HUES64 (cell line): Measurements from ENCODE around the gene NINJ2.
A peak's percentile ranks its signal among the peaks of the same experiment; 100 is the strongest.
"Not testable (repeated sequence)": the region's sequence is repeated elsewhere in the genome, so short reads cannot be mapped to it uniquely, and the experiment has no call there.

Source experiments
- H3K27ac ChIP-seq: 2 replicates; pipeline ENCODE4 v1.7.0; 2013; ENCODE audit warnings: low read depth, low read length, inconsistent platforms
- H3K27me3 ChIP-seq: 2 replicates; pipeline ENCODE4 v1.6.1; 2013; ENCODE audit warnings: mild to moderate bottlenecking, low read length; ENCODE audit not compliant: insufficient read depth
- H3K36me3 ChIP-seq: 2 replicates; pipeline ENCODE4 v1.6.1; 2013; ENCODE audit warnings: mild to moderate bottlenecking, low read length; ENCODE audit not compliant: insufficient read depth
- H3K4me1 ChIP-seq: 2 replicates; pipeline ENCODE4 v1.6.1; 2013; ENCODE audit warnings: mild to moderate bottlenecking, low read length, moderate library complexity; ENCODE audit not compliant: insufficient read depth
- H3K4me3 ChIP-seq: 2 replicates; pipeline ENCODE4 v1.5.1; 2013; ENCODE audit warnings: mild to moderate bottlenecking, low read length, moderate library complexity
- H3K9ac ChIP-seq: 2 replicates; pipeline ENCODE4 v1.6.1; 2013; ENCODE audit warnings: mild to moderate bottlenecking, low read depth, low read length
- H3K9me3 ChIP-seq: 2 replicates; pipeline ENCODE4 v1.6.1; 2013; ENCODE audit warnings: low read depth, low read length; ENCODE audit not compliant: insufficient read depth
- WGBS: fragments of 150-250, 120-280 bp; methylation state at CpG from one replicate; pipeline ENCODE4 v1.1.7; 2013; ENCODE audit warnings: missing lambda C conversion rate; 5-methylcytosine and 5-hydroxymethylcytosine counted together

NINJ2 gene

DNA sequence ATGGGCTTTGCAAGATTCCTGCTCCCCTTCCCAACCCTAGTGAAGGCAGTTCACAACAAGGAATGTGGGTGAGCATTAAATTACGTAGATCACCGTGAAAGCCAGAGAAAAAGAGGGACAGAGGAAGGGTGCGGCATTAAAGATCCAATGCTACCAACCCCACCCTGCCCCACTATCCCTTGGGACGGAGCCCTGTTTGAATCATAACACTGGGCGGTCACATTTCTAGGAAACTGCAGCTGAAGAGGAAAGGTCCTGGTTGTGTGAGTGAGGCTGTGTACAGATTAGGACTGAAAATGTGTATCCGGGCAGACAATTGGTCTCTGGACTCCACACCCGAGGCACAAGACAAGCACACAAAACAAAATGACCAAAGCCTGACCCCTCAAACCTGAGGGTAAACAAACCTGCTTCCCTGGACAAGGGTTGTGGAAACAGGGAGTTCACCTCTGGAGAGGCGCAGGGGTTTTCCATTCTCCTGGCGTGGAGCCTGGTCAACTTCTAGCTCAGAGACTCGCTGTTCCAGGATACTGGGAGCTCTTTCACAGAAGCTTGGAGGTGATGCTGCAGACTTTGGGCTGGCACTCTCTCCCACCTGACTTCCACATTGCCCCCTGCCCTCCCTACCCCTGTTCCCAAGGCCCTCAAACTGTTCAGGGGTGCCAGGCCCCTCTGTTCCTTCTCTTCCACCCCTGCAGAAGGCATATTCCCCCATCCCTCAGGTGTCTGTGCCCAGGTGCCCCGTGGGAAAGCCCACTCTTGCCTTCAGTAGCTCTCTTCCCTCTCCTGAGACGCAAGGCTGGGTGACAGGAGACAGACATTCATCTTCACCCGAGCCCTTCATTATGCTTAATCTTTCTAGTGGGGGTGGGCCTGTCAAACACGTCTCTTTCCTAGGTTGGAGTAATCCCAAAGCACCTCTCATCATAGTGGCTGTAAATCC is 16.5 kb downstream of the NINJ2 start:
- no peak overlapping the region for H3K9ac ChIP-seq

DNA sequence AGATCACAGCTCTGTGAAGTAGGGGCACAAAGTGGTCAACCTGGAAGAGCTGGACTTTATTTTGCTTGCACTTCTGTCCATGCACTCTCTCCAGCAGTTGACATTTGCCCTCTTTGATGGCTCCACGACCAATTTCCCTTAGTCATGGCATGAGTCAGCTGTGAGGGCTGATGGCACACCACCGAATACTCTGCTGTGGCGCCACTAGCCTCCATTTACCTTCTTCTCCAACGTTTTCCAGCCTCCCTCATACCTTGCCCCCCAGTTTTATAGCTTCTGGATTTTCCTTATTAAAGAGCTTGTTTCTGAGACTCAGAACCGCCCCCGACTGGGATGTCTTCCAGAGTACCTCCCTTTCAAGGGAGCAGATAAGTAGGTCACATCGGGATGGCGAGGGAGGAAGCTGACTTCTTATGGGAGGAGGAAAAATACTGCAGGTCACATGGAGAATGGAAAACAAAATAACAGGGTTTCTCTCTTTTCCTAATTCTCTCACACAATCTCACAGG is 17.6 kb downstream of the NINJ2 start:
- Histone ChIP-seq H3K27ac (no peak overlapping the region), H3K4me1 (peaks cover 5% of the 10 kb centered on the region; the same call in 1 of the 2 replicates), H3K36me3 (no peaks in the 10 kb centered on the region), H3K27me3 (peaks cover 5% of the 10 kb centered on the region), H3K4me3 (no peak overlapping the region), H3K9me3 (no peaks in the 10 kb centered on the region), H3K9ac (no peak overlapping the region)
- 72% methylated on average over 8 of the region's 8 CpGs for WGBS

More for the DNA sequence above, 16.5 kb downstream of the NINJ2 start:
- no peaks in the 10 kb centered on the region for H3K36me3 ChIP-seq
- 91% methylated on average over 13 of the region's 14 CpGs for WGBS
- peaks cover 5% of the 10 kb centered on the region; the same call in 1 of the 2 replicates for H3K4me1 ChIP-seq
- H3K4me3 ChIP-seq: no peak overlapping the region
- H3K27ac ChIP-seq: no peak overlapping the region
- H3K27me3 ChIP-seq: peaks cover 5% of the 10 kb centered on the region
- no peaks in the 10 kb centered on the region for H3K9me3 ChIP-seq

DNA sequence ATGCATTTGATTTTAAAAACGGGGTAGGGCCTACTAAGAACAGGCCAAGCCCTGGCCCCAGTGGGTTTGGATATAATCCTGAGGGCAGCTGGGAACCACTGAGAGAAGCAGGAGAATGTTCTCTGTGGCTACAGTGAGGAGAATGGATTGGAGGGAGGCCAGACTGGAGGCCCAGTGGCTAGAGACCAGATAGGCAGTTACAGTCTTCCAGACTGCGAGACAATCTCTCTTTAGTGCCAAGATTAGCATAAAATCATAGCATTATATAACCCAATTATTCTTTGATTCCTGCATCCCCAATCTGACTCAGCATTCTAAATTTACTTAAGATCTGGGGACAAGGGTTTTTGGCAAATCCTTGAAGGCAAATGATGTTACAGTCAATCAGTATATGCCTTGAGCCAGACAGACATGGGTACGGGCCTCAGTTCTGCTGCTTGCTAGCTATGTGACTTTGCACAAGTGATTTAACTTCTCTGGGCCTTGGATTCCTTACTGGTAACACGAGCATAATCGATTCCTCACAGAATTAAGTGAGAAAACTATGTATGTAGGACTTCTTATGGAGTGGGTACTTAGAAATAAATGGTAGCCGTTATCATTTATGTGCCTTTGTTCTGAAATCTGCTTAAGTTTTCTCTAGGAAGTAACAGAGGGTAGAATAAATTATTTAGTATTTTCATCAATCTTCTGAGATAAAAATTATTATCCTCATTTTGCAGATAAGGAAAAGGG is 18.3 kb downstream of the NINJ2 start:
- H3K9ac ChIP-seq: no peak overlapping the region
- whole genome bisulfite sequencing: 94% methylated on average over 6 of the region's 6 CpGs
- H3K27ac ChIP-seq: no peak overlapping the region
- H3K9me3 ChIP-seq: no peaks in the 10 kb centered on the region
- H3K36me3 ChIP-seq: no peaks in the 10 kb centered on the region
- H3K4me3 ChIP-seq: no peak overlapping the region
- H3K4me1 ChIP-seq: peaks cover 5% of the 10 kb centered on the region; the same call in 1 of the 2 replicates
- H3K27me3 ChIP-seq: peaks cover 5% of the 10 kb centered on the region

DNA sequence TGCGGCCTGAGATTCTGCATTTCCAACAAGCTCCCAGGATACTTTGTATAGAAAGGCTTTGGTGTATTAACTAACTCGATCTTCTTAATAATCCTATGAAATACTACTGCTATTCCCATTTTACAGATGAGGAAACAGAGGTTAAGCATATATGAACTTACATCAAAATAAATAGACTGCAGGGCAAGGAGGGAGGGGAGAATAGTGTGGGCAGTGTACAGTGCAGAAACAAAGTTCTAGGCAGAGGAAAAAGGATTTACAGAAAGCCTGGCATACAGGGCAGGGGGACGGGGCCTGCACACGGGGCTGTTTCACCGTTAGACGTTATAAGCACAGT is 19.0 kb downstream of the NINJ2 start:
- Histone ChIP-seq H3K9ac (no peak overlapping the region), H3K4me3 (no peak overlapping the region), H3K9me3 (no peaks in the 10 kb centered on the region), H3K27me3 (peaks cover 5% of the 10 kb centered on the region), H3K36me3 (no peaks in the 10 kb centered on the region), H3K4me1 (peaks cover 5% of the 10 kb centered on the region; the same call in 1 of the 2 replicates), H3K27ac (no peak overlapping the region)
- WGBS: 96% methylated on average over 5 of the region's 6 CpGs

DNA sequence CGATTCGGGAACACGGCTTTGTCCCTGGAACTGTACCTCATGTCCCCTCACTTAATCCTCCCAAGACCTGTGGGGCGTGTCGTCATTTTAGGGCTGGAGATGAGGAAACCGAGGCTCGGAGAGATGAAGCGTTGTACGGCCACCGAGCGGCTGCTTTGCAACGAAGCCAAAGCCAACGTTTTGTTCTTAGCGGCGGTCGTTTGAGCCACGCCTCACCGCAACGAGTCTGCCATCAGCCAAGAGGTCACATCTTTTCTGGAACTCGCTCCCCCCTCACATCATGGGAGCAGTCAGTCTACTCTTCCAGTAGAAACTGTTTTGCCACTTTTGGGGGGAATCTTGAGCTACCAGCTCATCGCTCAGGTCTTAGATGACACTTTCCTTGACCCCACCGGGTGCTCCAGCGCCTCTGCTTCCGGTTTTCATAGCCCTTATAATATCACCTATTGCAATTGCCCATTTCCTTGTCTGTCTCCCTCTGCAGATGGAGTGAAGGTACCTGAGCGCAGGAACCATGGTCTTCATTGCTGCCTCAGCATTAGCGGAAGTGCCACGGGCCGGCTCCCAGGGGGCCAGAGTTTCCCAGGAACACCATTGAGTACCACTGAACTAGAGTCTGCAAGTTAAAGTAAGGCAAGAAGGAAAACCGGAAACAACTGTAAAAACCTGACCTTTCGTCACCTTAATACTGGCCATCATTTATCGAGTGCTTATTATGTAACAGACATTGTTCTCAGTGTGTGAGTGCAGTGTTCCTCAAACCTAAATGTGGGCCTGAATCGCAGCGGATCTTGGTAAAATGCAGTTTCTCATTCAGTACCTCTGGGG is 19.6 kb downstream of the NINJ2 start:
- 57% methylated on average over 33 of the region's 33 CpGs for WGBS
- Histone ChIP-seq H3K36me3 (no peaks in the 10 kb centered on the region), H3K9ac (peak overlapping the region; percentile 91), H3K9me3 (no peaks in the 10 kb centered on the region), H3K4me1 (peaks cover 5% of the 10 kb centered on the region; the same call in 1 of the 2 replicates), H3K4me3 (peak overlapping the region; percentile 61), H3K27me3 (peaks cover 5% of the 10 kb centered on the region), H3K27ac (peak overlapping the region; percentile 56; the same call in 1 of the 2 replicates)

DNA sequence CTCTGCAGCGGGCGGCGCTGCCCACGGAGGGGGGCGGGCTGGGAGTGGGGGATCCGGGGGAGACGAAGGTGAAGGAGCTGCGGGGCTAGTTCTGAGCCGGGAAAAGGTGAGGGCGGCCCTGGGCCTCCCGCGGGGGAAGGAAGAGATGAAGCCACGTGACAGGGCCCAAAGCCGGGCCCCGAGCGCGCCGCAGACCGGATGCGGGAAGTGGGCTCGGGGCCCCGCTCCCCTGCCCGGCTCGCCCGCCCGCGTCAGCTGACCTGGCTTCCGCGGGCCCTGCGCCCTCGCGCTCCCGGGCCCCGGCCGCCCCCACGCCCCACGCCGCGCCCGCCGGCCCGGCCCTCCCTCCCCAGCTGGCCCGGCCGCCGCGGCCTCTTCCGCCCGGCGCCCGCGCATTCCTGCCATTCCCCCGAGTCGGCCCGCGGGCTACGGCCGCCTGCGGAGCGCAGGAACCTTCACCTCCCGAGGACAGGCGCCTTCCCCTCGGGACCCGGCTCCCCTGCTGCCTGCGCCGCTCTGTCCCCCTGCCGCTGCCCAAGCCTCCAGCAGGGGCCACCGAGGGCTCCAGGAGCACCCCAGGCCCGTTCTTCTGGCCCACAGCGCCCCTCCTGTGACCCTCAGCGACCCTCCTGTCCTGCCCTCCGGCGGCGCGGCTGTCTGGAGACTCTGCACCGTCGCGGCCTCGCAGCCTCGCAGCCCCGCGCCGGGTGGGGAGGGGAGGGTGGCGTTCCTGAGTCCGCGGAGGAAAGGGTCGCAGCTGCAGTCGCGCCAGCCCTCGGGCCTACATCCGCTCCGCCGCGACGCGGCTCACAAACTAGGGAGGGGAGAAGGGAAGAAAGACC is 20.4 kb downstream of the NINJ2 start:
- H3K36me3 ChIP-seq: no peaks in the 10 kb centered on the region
- 2% methylated on average over 95 of the region's 95 CpGs for WGBS
- H3K27ac ChIP-seq: peak overlapping the region; percentile 56
- H3K4me3 ChIP-seq: peak overlapping the region; percentile 61
- H3K27me3 ChIP-seq: peaks cover 5% of the 10 kb centered on the region
- no peaks in the 10 kb centered on the region for H3K9me3 ChIP-seq
- H3K4me1 ChIP-seq: peaks cover 5% of the 10 kb centered on the region; the same call in 1 of the 2 replicates
- H3K9ac ChIP-seq: peak overlapping the region; percentile 91

DNA sequence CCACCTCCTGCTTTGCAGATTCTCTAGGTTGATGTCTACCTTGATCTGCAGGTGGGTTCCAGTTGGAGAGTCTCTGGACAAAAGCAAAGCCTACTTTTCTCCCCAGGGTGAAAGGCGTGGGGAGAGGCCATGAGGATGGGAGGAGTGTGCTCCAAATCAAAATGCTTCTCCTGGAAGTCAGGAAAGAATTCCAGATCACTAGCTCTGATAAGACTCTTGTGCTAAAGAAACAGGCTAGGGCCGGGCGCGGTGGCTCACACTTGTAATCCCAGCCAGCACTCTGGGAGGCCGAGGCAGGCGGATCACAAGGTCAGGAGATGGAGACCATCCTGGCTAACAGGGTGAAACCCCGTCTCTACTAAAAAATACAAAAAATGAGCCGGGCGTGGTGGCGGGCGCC is 21.9 kb downstream of the NINJ2 start:
- not testable (repeated sequence) for H3K4me1 ChIP-seq, H3K27me3 ChIP-seq, H3K9me3 ChIP-seq, H3K27ac ChIP-seq, H3K9ac ChIP-seq, H3K36me3 ChIP-seq, H3K4me3 ChIP-seq
- WGBS: 95% methylated on average over 11 of the region's 11 CpGs

DNA sequence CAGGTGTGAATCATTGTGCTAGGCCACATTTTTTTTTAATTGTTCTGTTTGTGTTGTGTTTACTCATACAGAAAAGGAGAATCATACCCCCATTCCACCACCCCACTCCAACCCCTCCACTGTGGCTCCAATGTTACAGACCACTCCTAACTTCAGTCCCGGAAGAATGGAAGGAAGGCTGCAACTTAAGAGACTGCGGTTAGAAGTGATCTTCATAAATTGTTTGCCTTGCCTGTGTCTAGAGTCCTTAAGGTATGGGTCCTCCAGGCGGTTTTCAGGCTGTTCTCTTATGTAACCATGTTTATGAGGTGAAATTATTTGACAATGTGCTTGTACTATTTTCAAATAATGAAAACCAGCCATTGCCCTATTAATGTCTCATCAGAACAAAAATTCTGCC is 22.5 kb downstream of the NINJ2 start:
- Histone ChIP-seq H3K9me3 (no peaks in the 10 kb centered on the region), H3K9ac (no peak overlapping the region), H3K4me1 (peaks cover 5% of the 10 kb centered on the region; the same call in 1 of the 2 replicates), H3K27me3 (peaks cover 5% of the 10 kb centered on the region), H3K4me3 (no peak overlapping the region), H3K36me3 (no peaks in the 10 kb centered on the region), H3K27ac (no peak overlapping the region)
- WGBS: 96% methylated on average over 3 of the region's 3 CpGs

DNA sequence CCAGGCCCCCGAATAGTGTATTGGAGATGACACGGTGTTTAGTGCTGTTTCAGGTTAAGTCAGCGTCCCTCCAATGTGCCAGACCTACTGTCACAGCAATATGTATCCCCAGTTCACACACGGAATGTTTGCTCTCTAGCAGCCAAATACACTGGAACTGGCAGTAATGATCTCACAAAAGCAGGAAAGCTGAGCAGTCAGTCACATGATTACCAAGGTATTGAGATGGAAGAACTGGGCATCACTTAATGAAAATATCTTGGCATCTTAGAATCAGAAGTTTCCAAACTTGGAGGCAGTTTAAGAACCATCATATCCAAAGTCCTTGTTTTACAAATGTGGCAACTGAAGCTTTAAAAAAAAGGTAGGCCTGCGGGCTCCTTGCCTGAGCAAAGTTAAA is 23.3 kb downstream of the NINJ2 start:
- H3K27ac ChIP-seq: no peak overlapping the region
- H3K9me3 ChIP-seq: no peaks in the 10 kb centered on the region
- H3K4me3 ChIP-seq: no peak overlapping the region
- WGBS: 93% methylated on average over 5 of the region's 5 CpGs
- peaks cover 5% of the 10 kb centered on the region; the same call in 1 of the 2 replicates for H3K4me1 ChIP-seq
- H3K9ac ChIP-seq: no peak overlapping the region
- no peaks in the 10 kb centered on the region for H3K36me3 ChIP-seq
- peaks cover 5% of the 10 kb centered on the region for H3K27me3 ChIP-seq

DNA sequence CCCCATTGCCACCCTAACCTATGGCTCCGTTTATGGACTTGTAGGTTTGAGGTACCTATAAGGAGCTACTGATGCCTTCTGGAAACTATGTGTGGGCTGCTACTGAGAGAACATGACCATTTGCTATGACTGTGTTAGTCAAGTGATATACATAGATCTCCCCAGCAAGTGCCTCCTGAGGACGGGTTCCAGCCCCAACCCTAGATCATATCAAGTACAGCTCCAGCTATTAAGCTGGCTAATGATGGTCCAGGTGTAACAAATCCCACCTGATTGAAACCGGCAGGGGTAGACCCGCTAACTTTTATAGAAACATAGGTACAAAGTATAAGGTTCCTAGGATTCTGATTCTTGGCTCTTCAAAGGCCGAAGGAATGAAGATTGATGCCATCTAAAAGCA is 23.7 kb downstream of the NINJ2 start:
- peaks cover 5% of the 10 kb centered on the region; the same call in 1 of the 2 replicates for H3K4me1 ChIP-seq
- H3K27me3 ChIP-seq: peaks cover 5% of the 10 kb centered on the region
- no peak overlapping the region for H3K27ac ChIP-seq
- H3K36me3 ChIP-seq: no peaks in the 10 kb centered on the region
- WGBS: 91% methylated on average over 5 of the region's 5 CpGs
- H3K9ac ChIP-seq: no peak overlapping the region
- H3K9me3 ChIP-seq: no peaks in the 10 kb centered on the region
- H3K4me3 ChIP-seq: no peak overlapping the region
